ENCODE results near the gene SPATS2L. TPM values are rescaled to one million over a fixed set of nuclear protein-coding genes. Genes with fewer than 3 reads are reported as not detected.

Gene SPATS2L
- total RNA-seq, 6 donors from 2014 or later = 57.6 to 127 (median 80.4) TPM

GRCh38 chr2:200419325-200419724 is 112.8 kb downstream of the SPATS2L start:
- H3K4me1 ChIP-seq = no peaks in the 10 kb centered on the region

GRCh38 chr2:200421270-200421669 is 114.8 kb downstream of the SPATS2L start:
- H3K36me3 ChIP-seq = peaks cover 0 to 38% (median 17%) of the 10 kb centered on the region in 4 donors
- TF ChIP-seq EP300 (IDR thresholded peaks at IDR 0.05) (no peak), CTCF (IDR thresholded peaks at IDR 0.05) (no peak), POLR2A (IDR thresholded peaks at IDR 0.05) (no peak), POLR2AphosphoS5 (IDR thresholded peaks at IDR 0.05) (no peak)
- H3K9me3 ChIP-seq = no peaks in the 10 kb centered on the region
- no peaks in the 10 kb centered on the region for H3K27me3 ChIP-seq
- ATAC-seq (ENCODE audit: low FRiP score in 2 of 2) (no peak), DNase-seq (no peak)
- no peak overlapping the region for H3K4me3 ChIP-seq
- no peaks in the 10 kb centered on the region for H3K4me1 ChIP-seq
- 94 to 97% methylated on average over 1 of the region's 1 CpG for WGBS, 2 donors
- no peak overlapping the region for H3K27ac ChIP-seq

More at GRCh38 chr2:200419325-200419724, 112.8 kb downstream of the SPATS2L start:
- peak in 1 of 2 donors; percentile 13 for DNase-seq
- WGBS, 2 donors = 87 to 94% methylated on average over 9 of the region's 9 CpGs
- Histone ChIP-seq H3K9me3 (no peaks in the 10 kb centered on the region), H3K36me3 (peaks cover 0 to 34% (median 17%) of the 10 kb centered on the region in 4 donors), H3K27me3 (no peaks in the 10 kb centered on the region), H3K27ac (no peak overlapping the region), H3K4me3 (no peak overlapping the region)
- no peak for ATAC-seq (ENCODE audit: low FRiP score in 2 of 2)
- TF ChIP-seq POLR2A (IDR thresholded peaks at IDR 0.05) (no peak), POLR2AphosphoS5 (IDR thresholded peaks at IDR 0.05) (no peak), EP300 (IDR thresholded peaks at IDR 0.05) (no peak), CTCF (IDR thresholded peaks at IDR 0.05) (no peak)

- no peaks in the 10 kb centered on the region for H3K9me3 ChIP-seq
- H3K36me3 ChIP-seq = peaks cover 0 to 35% (median 16%) of the 10 kb centered on the region in 4 donors
- no peak for ATAC-seq (ENCODE audit: low FRiP score in 2 of 2)
- no peak for DNase-seq
- no peaks in the 10 kb centered on the region for H3K27me3 ChIP-seq
- WGBS, 2 donors = 98 to 100% methylated on average over 2 of the region's 2 CpGs
- H3K4me3 ChIP-seq = no peak overlapping the region
- no peak for TF ChIP-seq EP300 (IDR thresholded peaks at IDR 0.05)
- H3K4me1 ChIP-seq = no peaks in the 10 kb centered on the region
- H3K27ac ChIP-seq = no peak overlapping the region
These were observed 115.6 kb downstream of the SPATS2L start for GRCh38 chr2:200422071-200422470.

GRCh38 chr2:200422532-200423261 is 116.2 kb downstream of the SPATS2L start:
- Histone ChIP-seq H3K36me3 (peaks cover 0 to 35% (median 16%) of the 10 kb centered on the region in 4 donors), H3K9me3 (no peaks in the 10 kb centered on the region), H3K4me3 (no peak overlapping the region), H3K4me1 (no peaks in the 10 kb centered on the region), H3K27me3 (no peaks in the 10 kb centered on the region), H3K27ac (no peak overlapping the region)
- ATAC-seq (ENCODE audit: low FRiP score in 2 of 2) (no peak), DNase-seq (no peak)
- 88 to 93% methylated on average over 7 of the region's 7 CpGs for WGBS, 2 donors
- no peak for TF ChIP-seq CTCF (IDR thresholded peaks at IDR 0.05)
- TF ChIP-seq EP300 (IDR thresholded peaks at IDR 0.05) = no peak
- TF ChIP-seq POLR2A (IDR thresholded peaks at IDR 0.05) = no peak
- TF ChIP-seq POLR2AphosphoS5 (IDR thresholded peaks at IDR 0.05) = no peak

- DNase-seq (no peak), ATAC-seq (ENCODE audit: low FRiP score in 2 of 2) (no peak)
- 94 to 98% methylated on average over 2 of the region's 2 CpGs for WGBS, 2 donors
- Histone ChIP-seq H3K4me1 (no peaks in the 10 kb centered on the region), H3K36me3 (peaks cover 0 to 35% (median 16%) of the 10 kb centered on the region in 4 donors), H3K27ac (no peak overlapping the region), H3K9me3 (no peaks in the 10 kb centered on the region), H3K4me3 (no peak overlapping the region), H3K27me3 (no peaks in the 10 kb centered on the region)
- TF ChIP-seq POLR2AphosphoS5 (IDR thresholded peaks at IDR 0.05) = no peak
- TF ChIP-seq EP300 (IDR thresholded peaks at IDR 0.05) = no peak
- TF ChIP-seq POLR2A (IDR thresholded peaks at IDR 0.05) = no peak
- no peak for TF ChIP-seq CTCF (IDR thresholded peaks at IDR 0.05)
These were observed 117.0 kb downstream of the SPATS2L start for GRCh38 chr2:200423541-200423940.
